Thyroid gland (tissue), 4 donors: ENCODE measurements around the gene ZFR. TPM values are rescaled to one million over a fixed set of nuclear protein-coding genes. Genes with fewer than 3 reads are reported as not detected.
"Not testable (repeated sequence)": the region's sequence is repeated elsewhere in the genome, so short reads cannot be mapped to it uniquely, and the experiment has no call there.

Experiments
- DNase-seq, 2 donors: peaks; one replicate each; pipeline ENCODE4 v3.0.0-alpha.2; 2019
- H3K27ac ChIP-seq, 3 donors: fragments of 200-600 bp; sonication (generic); 1 replicate in 2 of 3; 2 replicates in 1 of 3; pipeline ENCODE4 v1.5.1; 2016 to 2019; ENCODE audit warnings: mild to moderate bottlenecking in 1 of 3, moderate library complexity in 1 of 3
- H3K27me3 ChIP-seq: fragments of 200-600 bp; sonication (generic); one replicate; pipeline ENCODE4 v1.5.1; 2019
- H3K36me3 ChIP-seq, 2 donors: fragments of 200-600 bp; sonication (generic); one replicate each; pipeline ENCODE4 v1.5.1; 2016 to 2019
- H3K4me1 ChIP-seq, 2 donors: fragments of 200-600 bp; sonication (generic); one replicate each; pipeline ENCODE4 v1.5.1; 2017 to 2019
- H3K4me3 ChIP-seq, 3 donors: fragments of 200-600 bp; sonication (generic); replicated peaks in 1 of 3; 1 replicate in 2 of 3; 2 replicates in 1 of 3; pipeline ENCODE4 v1.5.1; 2016; ENCODE audit warnings: mild to moderate bottlenecking in 1 of 3
- H3K9me3 ChIP-seq: fragments of 200-600 bp; sonication (generic); one replicate; pipeline ENCODE4 v1.5.1; 2017
- POLR2A ChIP-seq, 2 donors: fragments of 450-650 bp; IDR thresholded peaks; one replicate each; pipeline ENCODE4 v1.6.1; 2017; ENCODE audit warnings: antibody characterized with exemption in 2 of 2, mild to moderate bottlenecking in 2 of 2, moderate library complexity in 1 of 2
- WGBS, 2 donors: methylation state at CpG; one replicate each; pipeline ENCODE4 v1.1.5; 2017; 5-methylcytosine and 5-hydroxymethylcytosine counted together
- intact Hi-C: fragments of 100-400 bp; cut with DNase I; formaldehyde crosslinking; loops from one replicate; pipeline ENCODE4 v1.15.1; 2023
- total RNA-seq, 4 donors: library from RNA; depleted of rRNA; stranded (reverse); fragments of >200 nt; gene quantifications; one replicate each; pipeline ENCODE4 v1.2.3, GENCODE V29; 2016
- TF ChIP-seq, protein P1 (sequence below), 6 experiments: fragments of 200-600 bp in 3 of 6; fragments of 450-650 bp in 3 of 6; sonication (generic) in 3 of 6; IDR thresholded peaks; one replicate each; pipeline ENCODE4 v1.5.1; 2016 to 2019; ENCODE audit warnings: antibody characterized with exemption in 6 of 6, mild to moderate bottlenecking in 2 of 6, inconsistent platforms in 1 of 6, moderate library complexity in 1 of 6

The ZFR gene
- total RNA-seq, 4 donors from 2014 or later = 85.1 to 109 (median 92.2) TPM

DNA sequence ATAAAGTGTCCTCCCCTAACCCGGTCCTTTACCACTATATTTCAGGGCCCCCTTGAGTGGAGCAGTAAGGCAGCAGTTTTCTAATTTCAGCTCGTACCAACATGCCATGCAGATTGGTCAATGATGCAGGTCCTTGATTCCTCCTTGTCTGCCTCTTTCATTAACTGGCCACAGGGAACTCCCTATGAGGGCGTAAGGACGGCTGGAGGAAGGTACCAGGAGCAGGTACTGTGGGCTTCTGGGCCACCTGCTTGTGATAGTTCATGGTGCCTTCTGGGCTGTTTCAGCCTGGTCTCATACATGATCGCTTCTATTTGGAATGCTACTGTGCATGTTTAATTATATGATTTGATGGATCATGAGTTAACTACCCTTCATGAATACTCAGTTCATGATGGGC lies 9.4 kb upstream of the ZFR start:
- H3K27ac ChIP-seq = no peak overlapping the region
- no peak for TF ChIP-seq POLR2A (IDR thresholded peaks at IDR 0.05)
- TF ChIP-seq, protein P1, sequence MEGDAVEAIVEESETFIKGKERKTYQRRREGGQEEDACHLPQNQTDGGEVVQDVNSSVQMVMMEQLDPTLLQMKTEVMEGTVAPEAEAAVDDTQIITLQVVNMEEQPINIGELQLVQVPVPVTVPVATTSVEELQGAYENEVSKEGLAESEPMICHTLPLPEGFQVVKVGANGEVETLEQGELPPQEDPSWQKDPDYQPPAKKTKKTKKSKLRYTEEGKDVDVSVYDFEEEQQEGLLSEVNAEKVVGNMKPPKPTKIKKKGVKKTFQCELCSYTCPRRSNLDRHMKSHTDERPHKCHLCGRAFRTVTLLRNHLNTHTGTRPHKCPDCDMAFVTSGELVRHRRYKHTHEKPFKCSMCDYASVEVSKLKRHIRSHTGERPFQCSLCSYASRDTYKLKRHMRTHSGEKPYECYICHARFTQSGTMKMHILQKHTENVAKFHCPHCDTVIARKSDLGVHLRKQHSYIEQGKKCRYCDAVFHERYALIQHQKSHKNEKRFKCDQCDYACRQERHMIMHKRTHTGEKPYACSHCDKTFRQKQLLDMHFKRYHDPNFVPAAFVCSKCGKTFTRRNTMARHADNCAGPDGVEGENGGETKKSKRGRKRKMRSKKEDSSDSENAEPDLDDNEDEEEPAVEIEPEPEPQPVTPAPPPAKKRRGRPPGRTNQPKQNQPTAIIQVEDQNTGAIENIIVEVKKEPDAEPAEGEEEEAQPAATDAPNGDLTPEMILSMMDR (IDR thresholded peaks at IDR 0.05) = no peak
- 90% methylated on average over 5 of the region's 5 CpGs for WGBS, 2 donors
- intact Hi-C loops = no loop called here
- H3K36me3 ChIP-seq = no peaks in the 10 kb centered on the region
- H3K9me3 ChIP-seq = no peaks in the 10 kb centered on the region
- H3K4me1 ChIP-seq = no peaks in the 10 kb centered on the region
- no peaks in the 10 kb centered on the region for H3K27me3 ChIP-seq
- no peak for DNase-seq
- H3K4me3 ChIP-seq = no peak overlapping the region

DNA sequence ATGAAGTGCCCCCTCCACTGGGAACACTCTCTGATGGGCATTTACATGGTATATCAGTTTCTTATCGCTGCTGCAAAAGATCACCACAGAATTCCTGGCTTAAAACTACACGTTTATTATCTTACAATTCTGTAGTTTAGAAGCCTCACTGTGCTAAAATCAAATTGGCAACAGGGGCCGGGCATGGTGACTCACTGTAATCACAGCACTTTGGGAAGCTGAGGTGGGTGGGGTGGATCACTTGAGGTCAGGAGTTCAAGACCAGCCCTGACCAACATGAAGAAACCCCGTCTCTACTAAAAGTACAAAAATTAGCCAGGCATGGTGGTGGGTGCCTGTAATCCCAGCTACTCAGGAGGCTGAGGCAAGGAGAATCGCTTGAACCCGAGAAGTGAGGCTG lies 7.8 kb upstream of the ZFR start:
- DNase-seq = not testable (repeated sequence)

DNA sequence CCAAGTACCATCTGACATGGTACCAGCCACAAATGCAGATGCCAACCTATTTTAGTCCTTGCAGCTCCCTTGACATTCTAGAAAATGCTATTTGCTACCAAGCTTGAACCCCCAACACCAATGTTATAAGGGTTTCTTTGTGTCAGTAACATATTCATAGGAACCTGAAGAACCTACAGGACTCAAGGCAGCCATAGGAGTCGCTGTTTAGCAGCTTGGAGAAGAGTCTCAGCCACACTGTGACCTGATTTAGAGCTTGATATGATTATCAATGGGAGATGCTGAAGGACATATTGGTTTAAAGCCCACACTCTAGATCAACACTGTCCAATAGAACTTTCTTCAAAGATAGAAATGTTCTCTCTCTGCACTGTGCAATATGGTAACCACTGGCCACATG lies 6.4 kb upstream of the ZFR start:
- intact Hi-C loops = no loop called here
- no peaks in the 10 kb centered on the region for H3K27me3 ChIP-seq
- H3K4me1 ChIP-seq = no peaks in the 10 kb centered on the region
- no peaks in the 10 kb centered on the region for H3K36me3 ChIP-seq
- H3K4me3 ChIP-seq = no peak overlapping the region
- H3K27ac ChIP-seq = no peak overlapping the region
- no peaks in the 10 kb centered on the region for H3K9me3 ChIP-seq
- no peak for TF ChIP-seq POLR2A (IDR thresholded peaks at IDR 0.05)
- TF ChIP-seq, protein P1 (IDR thresholded peaks at IDR 0.05) = peak in 1 of 6 experiments; percentile 6
- no peak for DNase-seq
- 65 to 67% methylated on average over 1 of the region's 1 CpG for WGBS, 2 donors

More for the DNA sequence above, 7.8 kb upstream of the ZFR start:
- H3K27me3 ChIP-seq, H3K9me3 ChIP-seq, H3K4me3 ChIP-seq, H3K27ac ChIP-seq, H3K4me1 ChIP-seq, intact Hi-C loops, H3K36me3 ChIP-seq: not testable (repeated sequence)
- 87 to 92% methylated on average over 6 of the region's 6 CpGs for WGBS, 2 donors

DNA sequence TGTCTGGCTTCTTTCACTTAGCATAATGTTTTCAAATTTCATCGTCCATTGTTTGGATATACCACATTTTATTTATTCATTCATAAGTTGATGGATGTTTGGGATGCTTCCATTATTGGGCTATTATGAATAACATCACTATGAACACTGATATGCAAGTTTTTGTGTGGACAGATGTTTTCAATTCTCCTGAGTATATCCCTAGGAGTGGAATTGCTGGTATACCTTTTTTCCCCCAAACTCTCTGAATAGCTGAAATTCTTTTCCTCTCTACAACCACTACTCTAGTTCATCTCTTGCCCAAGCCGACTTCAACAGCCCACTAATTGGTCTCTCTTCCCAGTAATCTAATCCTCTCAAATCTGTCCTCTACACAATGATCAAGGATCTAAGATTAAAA lies 4.7 kb upstream of the ZFR start:
- DNase-seq = no peak
- 45 to 51% methylated on average over 2 of the region's 2 CpGs for WGBS, 2 donors
- Histone ChIP-seq H3K9me3 (no peaks in the 10 kb centered on the region), H3K4me3 (no peak overlapping the region), H3K4me1 (no peaks in the 10 kb centered on the region), H3K27me3 (no peaks in the 10 kb centered on the region), H3K27ac (no peak overlapping the region), H3K36me3 (no peaks in the 10 kb centered on the region)
- intact Hi-C loops = no loop called here
- no peak for TF ChIP-seq POLR2A (IDR thresholded peaks at IDR 0.05)
- TF ChIP-seq, protein P1 (IDR thresholded peaks at IDR 0.05) = no peak

DNA sequence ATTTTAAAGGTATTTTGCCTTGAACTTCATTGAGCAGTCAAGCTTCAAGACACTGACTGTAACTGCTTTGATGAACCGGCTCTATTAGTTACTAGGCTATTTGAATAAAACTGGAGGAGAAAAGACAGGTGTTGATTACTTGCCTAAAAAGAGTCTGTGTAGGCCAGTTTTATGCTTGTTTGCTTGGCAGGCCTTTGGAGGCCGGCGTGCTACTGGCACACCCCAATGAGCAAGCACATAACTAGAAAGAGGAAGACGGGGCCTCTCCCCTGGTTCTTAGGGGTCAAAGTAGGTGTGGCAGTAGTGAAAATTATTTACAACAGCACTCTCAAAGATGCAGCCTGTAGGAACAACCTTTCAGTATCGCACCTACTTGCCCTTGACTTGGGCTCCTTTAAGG lies 2.1 kb upstream of the ZFR start:
- H3K9me3 ChIP-seq = no peaks in the 10 kb centered on the region
- H3K27ac ChIP-seq = no peak overlapping the region
- TF ChIP-seq, protein P1 (IDR thresholded peaks at IDR 0.05) = no peak
- no peak for TF ChIP-seq POLR2A (IDR thresholded peaks at IDR 0.05)
- peaks cover 14 to 15% of the 10 kb centered on the region in 2 donors for H3K4me1 ChIP-seq
- intact Hi-C loops = no loop called here
- no peak for DNase-seq
- no peak overlapping the region for H3K4me3 ChIP-seq
- H3K36me3 ChIP-seq = no peaks in the 10 kb centered on the region
- 80 to 82% methylated on average over 5 of the region's 5 CpGs for WGBS, 2 donors
- H3K27me3 ChIP-seq = no peaks in the 10 kb centered on the region
